Astrocyte of the hippocampus (primary cell): ENCODE measurements around the gene ST6GALNAC6.

Source experiments
- DNase-seq: peaks from one replicate; pipeline ENCODE4 v3.0.0; 2011; ENCODE audit warnings: low read depth, low spot score

ST6GALNAC6 gene, protein sequence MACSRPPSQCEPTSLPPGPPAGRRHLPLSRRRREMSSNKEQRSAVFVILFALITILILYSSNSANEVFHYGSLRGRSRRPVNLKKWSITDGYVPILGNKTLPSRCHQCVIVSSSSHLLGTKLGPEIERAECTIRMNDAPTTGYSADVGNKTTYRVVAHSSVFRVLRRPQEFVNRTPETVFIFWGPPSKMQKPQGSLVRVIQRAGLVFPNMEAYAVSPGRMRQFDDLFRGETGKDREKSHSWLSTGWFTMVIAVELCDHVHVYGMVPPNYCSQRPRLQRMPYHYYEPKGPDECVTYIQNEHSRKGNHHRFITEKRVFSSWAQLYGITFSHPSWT

DNA sequence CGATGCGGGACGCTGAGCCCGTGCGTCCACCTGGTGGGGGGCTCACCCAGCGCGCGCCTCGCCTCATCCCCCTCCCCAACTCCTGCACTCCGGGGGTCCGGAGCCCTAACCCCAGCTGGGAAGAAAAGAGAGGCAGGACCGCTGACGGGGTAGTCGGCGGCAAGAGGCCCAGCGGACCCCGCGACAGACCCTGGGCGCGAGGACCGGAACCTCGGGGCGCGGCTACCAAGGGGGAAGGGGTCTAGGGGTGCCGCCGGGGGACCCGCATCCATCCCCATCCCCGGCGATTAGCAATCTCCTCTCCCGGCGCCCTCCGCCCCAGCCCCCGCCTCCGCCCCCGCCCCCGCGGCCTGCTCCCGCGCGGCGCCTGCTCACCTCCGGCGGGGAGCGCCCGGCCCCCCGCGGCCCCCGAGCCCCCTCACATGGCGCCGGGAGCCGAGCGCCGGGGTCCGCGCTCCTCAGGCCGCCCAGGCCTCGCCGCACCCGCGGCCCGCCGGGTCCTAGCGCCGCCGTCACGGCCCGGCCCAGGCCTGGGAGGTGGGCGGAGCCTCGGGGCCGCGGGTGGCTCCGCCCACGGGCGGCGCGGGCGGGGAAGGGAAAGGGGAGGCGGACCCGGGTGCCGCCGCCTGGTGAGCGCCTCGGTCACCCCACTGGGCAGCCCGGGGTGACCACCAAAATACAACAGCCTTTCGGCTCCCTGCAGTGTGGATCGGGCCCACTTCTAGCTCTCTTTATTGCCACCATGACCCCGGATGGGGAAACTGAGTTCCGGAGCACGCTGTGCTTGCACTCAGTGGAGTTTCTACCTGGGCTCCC lies at the start of gene ST6GALNAC6:
TSS of gene ST6GALNAC6 (minus strand) at position 476 of the 816 bp plus-strand sequence. CDS start 1,622 bp downstream, outside the sequence.
- peak; percentile 92 for DNase-seq

DNA sequence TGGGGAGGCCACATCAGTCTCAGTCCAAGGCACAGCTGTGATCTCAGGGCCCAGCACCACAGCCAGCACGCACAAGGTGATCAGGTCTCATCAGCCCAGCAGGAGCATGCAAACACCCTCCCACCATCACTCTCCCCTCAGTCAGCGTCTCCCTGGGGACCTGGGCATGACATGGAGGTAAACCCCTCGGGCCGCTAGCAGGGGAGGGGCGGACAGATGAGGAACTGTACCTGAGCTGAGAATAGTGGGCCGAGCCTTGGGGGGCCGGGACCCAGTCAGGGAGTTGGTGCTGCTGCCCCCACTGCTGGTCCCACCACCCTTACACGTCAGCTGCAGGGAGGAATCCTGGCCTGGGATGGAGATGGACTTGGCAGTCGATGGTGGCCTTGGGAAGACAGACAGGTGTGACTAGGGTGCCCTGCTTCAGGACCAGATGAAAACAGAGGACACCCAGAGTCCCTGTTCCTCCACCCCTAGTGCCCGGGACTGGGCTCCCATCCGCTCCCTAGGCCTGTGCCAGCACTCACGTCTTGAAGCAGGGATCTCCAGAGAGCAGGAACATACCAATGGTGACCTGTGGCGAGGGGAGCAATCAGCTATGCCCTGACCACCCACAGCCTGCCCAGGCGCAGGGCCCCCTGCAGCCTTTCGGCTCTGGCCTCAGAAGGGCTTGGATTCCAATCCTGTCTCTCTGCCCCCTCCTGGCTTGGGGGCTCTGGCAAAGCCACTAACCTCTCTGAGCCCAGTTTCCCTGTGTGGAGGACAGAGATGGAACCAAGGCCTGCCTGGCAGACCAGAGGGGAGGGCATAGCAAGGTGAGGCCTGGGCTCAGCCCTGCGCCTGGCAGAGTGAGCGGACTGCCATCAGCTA lies 48.7 kb upstream of the ST6GALNAC6 start:
- DNase-seq, result no peak

DNA sequence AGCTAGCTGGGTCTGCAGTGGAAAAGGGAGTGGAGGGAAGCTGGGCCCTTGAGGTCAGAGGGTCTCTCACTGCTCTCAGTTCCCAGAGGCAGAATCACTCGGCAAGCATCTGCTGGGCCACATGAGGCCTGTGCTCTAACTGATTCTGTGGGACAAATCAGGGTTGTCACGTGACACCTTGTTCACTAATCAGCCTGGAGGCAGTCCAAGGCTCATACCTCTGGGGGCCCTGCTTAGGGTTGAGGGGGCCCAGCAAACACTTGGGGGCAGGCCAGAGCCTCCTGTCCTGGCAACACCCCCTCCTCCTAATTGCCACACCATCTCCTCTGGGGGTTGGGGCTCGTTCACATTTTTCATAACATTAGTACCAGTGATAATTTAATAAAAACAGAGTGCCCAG lies 47.3 kb upstream of the ST6GALNAC6 start:
- no peak for DNase-seq

DNA sequence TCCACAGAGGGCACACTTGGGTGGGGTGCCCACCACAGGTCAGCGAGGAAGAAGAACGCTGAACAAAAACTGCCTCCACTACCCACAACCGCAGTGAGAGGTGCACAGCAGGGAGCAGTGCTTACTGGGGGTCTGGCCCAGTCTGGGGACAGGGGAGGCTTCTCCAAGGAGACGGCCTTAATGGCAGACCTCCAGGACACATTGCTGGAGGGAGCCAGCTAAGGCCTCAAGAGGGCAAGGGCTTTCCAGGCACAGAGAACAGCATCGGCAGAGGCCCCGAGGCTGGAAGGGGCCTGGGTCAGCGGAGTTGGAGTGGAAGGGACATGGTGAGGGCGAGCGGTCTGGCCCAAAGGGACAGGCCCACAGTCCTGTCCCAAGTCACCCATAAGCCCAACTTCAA lies 46.5 kb upstream of the ST6GALNAC6 start:
- DNase-seq, result no peak

DNA sequence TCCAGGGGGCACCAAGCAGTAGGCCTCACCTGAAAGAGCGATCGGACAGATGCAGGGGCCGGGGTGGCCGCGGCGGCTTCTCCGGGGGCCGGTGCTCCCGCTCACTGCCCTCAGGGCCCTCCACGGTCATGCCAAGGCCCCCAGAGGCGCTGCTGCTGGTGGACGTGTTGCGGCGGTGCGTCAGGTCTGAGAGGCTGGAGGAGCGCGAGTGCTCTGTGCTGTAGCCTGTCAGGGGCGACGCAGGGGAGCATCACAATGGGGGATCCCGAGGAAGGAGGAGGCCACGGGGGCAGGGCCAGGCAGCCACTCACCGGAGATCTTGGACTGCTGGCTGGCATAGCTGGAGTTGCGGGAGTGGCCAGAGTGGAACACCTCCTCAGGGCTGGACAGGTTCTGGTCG lies 45.9 kb upstream of the ST6GALNAC6 start:
- no peak for DNase-seq

DNA sequence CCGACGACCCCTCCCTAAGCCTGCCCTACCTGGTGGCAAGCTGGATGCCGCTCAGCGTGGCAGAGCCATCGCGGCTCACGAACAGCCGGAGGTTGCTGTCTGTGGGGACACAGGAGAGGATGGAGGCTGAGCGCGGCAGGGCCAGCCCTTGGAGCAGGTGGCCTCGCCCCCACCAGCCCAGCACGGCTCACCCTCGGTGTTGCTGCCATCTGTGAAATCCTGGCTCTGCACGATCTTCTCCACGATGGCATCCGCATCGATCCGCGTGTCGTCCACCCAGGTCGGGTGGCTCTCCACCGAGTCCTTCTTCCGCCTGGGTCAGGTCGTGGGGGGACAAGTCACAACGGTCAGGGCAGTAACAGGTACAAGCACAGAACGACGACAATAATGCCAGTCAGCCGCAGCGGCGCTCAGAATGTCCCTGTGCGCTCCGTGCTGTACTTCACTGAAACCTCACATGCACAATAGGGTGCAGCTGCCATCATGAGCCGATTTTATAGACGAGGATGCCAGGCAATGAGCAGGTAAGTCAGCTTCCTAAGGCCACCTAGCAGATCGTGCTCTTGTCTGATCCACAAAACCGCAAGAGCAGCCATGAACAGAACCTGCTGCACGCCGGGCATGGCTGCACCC lies 45.3 kb upstream of the ST6GALNAC6 start:
- no peak for DNase-seq

DNA sequence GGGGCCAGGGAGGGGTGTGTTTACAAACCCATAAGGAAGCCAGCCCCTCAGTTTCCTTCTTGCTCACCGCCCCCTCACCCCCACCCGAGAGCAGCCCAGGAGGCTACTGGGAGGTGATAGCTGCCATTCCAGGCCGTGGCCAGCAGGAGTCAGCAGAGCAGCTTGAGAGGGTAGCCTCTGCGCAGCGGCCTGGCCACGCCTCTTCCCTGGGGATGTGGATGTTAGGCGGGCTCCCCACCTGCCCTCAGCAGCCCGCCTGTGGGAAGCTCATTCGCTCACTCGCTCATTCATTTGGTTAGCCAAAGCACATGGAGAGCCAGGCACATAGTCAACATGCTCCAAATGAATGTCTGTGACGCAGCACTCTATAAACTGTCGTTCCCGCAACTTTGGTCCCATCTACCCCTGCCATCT lies 44.3 kb upstream of the ST6GALNAC6 start:
- peak; percentile 91 for DNase-seq

DNA sequence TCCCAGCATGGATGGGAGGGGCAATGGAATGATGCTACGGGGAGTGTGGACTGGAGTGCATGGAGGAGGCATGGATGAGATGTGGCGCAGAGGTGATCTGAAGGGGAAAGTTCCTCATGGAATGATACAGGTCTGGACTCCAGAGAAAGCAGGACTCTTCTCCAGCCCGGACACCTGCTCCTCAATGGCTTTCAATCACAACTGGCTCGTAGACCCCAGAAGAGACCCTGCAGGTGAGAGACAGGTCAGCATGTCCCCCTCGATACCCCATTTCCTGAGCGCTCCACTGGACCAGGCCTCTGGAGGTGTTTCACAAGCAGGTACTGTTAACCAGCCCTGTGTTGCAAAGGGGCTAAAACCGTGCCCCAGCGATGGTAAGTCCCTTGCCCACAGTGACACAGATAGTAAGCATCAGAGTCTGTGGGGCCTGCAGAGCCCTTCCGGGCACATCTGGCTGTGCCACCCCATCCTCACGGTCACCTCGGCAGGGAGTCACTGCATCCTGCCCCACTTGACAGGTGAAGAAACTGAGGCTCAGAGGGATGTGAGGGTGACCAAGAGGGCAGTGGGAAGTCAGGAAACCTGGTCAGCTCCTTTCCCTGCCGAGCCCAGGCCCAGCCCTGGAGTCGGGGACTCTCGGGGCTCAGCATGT lies 43.7 kb upstream of the ST6GALNAC6 start:
- no peak for DNase-seq

DNA sequence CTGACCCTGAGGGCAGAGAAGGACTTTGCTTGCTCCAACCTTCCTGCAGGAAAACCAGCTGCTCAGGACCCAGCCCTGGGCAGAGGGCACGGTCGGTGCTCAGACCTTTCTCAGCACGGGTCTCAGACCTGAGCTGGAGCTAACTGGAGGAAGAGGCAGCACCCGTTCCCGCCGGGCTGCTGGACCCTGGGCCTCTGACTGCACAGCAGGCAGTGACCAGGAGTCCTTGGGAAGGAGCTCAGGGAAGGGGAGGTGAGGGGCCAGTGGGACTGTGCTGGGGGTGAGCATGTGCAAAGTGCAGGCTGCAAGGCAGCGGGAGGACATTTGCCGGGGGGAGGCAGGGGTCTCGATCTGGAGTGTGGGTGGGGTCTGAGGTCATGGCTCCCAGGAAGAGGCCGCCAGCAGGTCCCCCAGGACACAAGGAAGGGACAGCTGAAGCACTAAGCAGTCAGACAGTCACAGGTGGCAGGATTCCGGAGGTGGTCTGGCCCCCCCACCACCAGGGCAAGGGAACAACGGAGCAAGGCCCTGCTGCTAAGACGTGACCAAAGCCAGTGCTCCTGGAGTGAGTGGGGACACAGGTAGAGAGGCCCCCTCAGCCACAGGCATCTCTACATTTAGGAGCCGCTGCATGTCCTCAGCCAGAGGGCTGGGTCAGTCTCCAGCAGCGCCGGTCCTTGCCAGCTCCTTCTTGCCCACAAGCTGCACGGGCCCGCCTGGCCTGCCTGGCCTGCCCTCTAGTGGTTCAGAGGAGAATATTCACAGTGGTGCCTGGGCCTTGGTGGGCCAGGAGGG lies 43.0 kb upstream of the ST6GALNAC6 start:
- peak; percentile 84 for DNase-seq

DNA sequence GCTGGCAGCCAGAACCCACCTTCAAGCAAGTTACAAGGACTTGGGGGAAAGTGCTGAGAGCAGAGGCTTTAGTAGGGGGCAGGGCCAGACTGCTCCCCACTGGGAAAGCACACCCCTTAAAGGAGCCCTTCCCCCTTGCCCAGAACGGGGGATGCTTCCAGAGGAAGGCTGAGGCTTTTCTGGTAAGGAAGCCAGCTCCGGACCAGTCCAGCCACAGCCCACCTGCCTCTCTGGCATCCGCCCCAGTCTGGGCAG lies 42.5 kb upstream of the ST6GALNAC6 start:
- DNase-seq, result no peak

DNA sequence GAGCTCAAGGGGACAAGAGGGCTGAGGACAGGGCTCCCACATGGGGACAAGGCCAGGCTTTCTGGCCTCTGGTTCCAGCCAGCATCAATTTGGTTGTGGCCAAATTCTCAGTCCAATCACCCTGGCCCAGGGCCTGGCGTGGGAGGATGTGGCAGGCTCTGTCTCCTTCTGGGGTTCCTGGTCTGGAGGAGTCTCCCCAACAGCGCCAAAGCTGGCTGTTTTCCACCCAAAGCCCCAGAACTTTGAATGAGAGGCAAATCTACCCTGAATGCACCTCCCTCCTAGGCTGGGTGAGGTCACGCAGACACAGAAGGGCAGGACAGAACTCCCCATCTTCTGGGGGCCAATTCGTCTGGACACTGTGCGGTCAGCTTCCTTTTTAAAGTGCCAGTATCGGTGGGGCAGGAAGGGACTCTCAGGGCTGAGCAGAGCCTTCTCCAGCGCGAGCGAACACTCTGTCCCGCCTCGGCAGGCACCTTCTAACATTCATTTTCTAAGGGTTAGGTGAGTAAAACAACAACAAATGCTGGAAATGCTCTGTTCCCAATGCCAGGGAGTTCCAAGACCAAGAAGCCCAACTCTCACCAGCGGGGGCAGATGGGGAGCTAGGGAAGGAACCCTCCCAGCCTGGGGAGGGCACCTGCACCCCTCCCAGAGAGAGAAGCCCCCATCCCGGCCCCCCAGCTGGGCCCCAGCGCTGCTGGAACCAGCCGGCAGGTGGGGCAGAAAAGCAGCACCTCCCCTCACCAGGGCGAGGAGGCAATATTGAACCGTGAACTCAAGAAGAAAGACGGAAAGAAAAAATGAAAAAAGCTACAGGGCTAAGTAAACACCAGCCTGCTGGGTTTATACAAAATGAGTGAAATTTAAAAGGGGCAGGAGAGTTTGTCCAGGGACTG lies 41.9 kb upstream of the ST6GALNAC6 start:
- no peak for DNase-seq

DNA sequence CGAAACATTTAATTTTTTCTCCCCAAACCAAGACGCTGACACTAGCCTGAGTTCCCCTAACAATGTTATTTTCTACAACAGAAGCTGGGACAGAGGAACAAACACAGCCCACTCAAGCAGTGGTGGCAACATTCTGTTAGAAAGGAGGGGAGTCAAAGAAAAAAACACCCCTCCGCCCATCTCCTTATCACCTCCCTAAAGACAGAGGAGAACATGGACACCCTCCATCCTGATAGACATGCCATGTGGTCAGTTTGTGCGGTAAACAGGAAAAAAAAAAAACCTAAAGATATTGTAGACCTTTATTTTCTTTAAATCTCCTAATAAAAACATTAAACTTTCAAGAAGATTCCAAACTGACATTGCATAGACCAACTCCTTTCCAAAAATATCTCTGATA lies 41.2 kb upstream of the ST6GALNAC6 start:
- DNase-seq, result no peak

DNA sequence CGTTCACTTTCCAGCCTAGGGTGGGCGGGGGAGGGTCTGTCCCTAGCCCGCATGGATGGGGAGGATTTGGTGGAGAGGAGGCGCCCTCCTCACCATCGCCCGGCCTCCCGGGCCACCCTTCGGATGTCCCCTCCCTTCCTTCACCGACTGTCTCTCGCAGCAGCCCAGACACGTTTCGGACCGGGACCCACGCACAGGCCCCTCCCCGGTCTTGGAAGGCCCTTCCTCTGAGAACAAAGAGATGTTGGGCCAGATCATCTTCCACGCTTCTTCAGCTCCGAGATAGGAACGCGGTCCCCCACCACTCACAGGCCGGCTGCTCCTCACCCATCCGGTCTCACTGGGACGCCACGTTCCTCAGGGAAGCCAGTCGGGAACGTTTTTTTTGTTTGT lies 38.9 kb upstream of the ST6GALNAC6 start:
- no peak for DNase-seq

DNA sequence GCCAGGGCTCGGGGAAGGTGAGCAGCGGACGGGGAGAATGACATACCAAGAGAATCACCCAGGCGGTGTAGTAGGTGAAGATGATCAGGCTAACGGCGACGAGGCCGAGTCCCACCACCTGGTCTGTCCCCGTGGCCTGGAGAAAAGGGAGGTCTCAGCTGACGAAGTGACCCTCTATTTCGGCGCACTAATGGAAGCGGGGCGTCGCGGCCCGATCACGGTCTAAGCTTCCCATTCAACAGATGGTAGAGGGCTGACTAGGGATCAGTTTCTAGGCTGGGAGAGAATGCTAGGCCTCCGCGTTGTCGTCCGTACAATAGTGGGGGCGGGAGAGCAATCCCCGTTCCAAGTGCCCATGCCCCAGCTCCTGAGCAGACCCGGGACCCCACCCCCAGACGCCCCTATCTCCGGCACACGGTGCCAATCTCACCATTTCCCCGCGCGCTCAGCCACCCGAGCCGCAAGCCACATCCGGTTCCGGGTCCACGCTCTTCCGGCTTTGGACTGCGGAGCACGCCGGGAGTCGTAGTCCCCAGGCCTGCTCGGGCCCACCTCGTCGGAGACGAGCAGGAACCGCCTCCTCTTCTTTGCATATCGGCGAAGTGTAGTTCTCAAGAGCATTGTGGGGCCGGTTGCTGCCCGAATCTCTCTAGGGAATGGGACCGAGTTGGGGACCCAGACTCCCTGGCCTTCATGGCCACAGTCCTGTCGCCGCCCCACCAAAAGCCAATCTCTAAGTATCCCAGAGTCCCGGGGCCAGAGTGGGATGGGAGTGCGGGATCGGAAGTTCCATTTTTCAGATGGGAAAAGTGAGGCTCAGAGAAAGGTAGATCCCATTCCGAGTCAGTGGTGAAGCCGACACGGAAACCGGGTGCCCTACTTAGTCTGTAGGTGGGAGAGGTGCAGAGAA lies 38.2 kb upstream of the ST6GALNAC6 start, which contains the start of gene DPM2:
TSS of gene DPM2 (minus strand) at position 467 of the 910 bp plus-strand sequence. CDS start at position 433, 34 bp downstream.
- DNase-seq, result peak; percentile 94

DNA sequence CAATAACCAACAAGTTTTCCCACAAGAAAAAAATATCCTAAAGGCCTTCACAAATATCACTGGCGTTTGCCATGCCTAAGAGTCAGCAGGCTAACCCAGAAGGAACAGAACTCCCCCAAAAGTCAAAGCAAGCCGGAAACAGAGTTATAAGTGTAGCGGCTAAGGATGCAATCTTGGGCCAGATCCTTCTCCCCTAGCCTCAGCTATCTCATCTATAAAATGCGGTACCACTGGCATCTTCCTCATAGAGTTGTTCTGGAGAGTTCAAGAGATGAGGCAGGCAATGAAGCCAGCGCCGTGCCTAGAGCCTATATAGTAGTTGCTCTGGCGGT lies 37.6 kb upstream of the ST6GALNAC6 start:
- DNase-seq, result no peak

DNA sequence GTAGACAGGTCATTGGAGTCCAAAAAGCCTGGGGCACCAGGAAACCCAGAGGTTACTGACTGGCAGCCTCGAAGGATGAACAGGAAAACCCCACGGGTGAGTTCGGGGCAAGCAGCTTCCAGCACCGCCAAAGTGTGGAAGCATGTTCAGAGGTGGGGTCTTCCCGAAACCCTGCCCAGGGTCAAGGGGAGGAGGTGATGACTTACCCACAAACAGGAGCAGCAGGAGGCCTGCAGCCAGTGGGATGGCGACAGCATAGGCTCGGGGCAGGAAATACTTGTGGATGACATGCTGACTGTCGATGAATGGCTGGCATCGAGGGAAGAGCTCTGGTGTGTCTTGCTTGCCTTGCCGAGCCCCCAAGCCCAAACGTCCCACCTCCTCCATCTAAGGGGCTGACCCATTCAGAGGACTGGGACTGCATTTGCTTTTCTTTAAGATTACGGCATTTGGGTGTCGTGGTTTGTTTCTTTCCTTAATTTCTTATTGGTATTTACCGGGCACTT lies 37.0 kb upstream of the ST6GALNAC6 start:
- DNase-seq, result no peak

DNA sequence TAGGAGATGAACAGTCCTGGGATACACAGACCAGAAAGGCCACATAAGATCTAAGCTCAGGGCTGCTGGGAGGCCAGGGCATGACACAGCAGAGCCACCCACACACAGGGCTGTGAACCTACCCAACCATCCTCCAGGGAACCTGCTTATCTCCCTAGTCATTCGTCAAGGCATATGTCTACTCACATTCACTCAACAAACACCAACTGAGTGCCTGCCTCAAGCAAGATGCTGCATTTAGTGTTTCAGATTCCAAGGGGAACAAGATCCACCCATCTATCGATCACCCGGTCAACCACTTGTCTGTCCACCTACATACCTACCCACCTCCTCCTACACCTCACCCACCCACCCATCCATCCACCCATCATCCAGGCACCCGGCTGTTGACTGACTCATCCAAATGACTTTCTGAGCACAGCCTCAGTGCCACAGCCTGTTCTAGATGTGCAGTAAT lies 36.4 kb upstream of the ST6GALNAC6 start:
- DNase-seq, result no peak

DNA sequence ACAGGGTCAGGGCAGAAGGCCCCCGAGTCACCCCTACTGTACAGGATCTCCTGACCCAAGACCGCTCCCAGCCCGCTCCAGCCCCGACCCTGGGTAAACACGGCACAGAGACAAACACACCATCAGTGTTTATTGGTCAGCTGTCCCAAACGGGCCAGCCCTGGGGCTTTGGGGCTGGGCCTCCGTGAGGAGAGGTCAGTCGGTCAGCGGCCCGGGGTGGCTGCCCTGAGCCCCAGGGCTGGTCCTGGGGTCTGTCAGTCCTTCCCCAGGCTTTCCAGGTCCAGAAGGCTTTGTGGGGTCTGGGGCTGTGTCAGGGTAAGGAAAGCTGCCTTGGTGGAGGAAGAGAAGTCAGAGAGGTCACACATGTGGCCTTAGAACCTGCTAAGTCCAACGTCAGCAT lies 35.6 kb upstream of the ST6GALNAC6 start:
- DNase-seq, result no peak
